DMS153 treated with DMSO at 0.1 percent for 48 hours (cell line): ENCODE measurements around the gene MYH4.

Source experiments
- DNase-seq: peaks from one replicate; lab custom pipeline; 2025; ENCODE audit not compliant: unreplicated experiment; lab: John Stamatoyannopoulos, UW

The MYH4 gene

DNA sequence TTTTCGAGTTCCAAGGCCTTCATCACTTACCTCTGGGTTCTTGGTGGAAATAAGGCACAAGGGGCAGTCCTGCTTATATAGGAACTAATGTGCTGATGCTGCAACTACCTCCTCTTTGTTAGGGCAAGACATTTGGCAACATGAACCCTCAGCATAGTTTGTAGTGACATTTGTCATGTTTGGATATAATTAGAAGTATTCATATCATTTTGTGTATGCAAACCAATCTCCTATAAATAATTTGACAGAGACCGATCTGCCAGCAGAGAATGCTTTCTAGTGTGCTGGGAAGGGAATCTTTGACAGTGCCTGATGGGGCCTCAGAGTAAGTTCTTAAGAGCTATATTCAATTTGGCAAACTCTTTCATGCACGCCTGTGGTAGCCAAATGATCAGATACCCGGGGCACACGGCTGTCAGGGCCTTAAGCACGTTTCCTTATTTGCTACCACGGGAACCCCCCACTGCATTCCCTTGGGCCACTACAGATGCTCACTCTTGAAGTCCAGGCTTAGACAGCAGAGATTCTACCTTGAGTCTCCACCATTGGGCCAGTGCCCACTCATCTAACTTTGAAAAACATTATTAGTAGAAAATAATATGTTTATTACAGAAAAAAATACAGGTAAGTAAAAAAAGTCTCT, 47.3 kb downstream of the MYH4 start, which contains the start of gene MYH8:
Gene MYH8, minus strand, starts transcription at position 51 of the 643 bp plus-strand sequence. CDS start 1,723 bp downstream, outside the sequence.
- DNase-seq = no peak

DNA sequence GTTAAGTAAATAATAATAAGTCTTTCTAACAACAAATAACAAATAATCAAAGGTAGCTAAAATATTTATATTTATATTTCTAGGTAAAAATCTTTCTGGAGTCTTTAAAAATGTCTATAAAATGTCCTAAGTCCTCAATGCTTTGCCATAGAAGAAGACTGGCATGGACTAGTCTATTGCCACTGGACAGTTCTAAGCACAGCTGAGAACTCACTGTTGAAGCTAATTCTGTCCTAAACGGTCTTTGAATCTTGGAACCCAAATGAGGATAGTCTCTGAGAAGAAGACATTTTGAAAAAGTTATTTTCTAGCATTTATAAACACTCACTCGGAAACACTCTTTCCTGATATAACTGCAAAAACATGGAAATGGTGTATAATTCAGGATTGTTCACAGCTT, 48.1 kb downstream of the MYH4 start:
- no peak for DNase-seq

DNA sequence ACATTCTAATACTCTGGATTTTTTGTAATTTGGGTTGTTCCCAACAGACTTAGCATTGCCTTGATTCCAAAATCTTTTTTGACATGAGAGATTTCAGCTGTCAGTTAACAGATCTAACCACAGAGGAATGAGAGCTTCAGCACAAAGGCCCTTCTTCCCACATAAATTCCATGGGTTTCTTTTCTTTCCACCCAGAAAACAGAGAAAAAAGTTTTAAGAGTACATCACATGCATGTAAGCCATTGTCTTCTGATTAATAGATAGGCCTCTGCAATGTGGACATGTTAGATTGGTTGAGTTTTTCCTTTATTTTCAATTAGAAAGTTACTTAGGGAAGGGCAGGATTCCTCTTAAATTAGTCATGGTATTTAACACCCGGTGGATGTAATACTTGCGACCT, 48.5 kb downstream of the MYH4 start:
- no peak for DNase-seq

DNA sequence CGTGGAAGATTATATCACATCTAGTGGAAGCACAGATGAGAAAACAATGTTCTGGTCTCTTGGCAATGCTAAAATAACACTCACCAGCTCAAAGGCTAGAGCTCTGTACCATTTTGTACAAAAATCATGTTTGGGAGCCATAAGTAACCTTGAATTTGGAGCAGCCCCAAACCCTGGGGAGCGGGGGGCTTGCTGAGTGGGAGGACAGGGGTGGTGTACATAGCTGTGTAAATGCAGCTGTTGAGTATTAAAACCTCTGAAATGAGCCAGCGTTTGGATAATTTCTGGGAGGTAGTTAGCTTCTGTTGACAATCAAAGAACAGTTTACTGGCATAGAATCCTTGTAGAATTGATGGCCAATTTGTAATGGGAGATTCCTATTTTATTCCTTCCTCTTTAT, 51.9 kb downstream of the MYH4 start:
- no peak for DNase-seq

DNA sequence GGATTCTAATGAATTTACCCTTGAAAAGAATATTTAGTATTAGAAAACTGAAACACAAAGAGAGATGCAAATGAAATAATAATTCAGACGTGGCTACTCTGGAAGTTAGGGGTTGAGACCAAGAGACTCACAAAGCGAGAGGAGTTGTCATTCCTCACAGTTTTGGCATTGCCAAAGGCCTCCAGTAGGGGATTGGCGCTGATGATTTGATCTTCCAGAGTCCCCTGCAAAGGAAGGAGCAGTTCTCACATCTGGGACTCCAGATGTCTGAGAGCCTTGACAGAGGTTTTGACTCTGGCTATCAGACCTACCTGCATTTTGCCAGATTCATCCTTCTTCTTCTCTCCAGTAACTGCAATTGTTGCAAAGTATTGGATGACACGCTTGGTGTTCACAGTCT, 54.2 kb downstream of the MYH4 start:
- DNase-seq = no peak

DNA sequence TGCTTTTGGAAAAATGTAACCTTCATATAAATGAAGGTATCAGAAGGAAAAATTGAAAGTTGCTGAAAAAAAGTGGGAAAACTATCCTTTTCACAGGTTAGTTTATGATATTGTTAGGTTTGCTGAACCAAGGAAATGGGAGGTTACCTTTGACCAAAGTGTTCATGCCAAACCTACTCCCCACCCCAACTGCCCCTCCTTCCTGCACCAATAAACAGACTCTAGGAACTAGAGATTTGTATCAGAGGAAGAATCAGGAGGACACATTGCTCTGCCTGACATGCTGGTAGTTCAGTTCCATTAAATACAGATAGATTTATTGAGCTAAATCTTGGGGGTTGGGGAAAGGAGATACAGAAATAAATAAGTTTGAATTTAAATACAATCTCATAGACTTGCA, 65.8 kb downstream of the MYH4 start:
- DNase-seq = no peak

DNA sequence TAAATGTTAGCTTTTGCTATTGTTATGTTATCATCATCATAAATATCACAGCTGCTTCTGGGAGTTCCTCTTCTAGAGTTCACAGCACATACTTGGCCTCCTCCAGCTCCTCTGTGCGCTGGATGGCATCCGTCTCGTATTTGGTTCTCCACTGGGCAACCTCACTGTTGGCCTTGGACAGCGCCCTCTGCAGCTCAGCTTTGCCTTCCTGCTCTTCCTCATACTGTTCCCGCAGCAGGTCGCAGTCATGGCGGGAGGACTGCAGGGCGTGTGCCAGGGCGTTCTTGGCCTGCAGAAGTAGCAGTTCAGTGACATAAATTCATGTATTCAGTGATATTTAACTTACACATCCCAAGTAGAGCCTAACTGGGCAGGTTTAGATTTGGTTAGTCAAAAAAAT, 71.0 kb downstream of the MYH4 start:
- DNase-seq = no peak

DNA sequence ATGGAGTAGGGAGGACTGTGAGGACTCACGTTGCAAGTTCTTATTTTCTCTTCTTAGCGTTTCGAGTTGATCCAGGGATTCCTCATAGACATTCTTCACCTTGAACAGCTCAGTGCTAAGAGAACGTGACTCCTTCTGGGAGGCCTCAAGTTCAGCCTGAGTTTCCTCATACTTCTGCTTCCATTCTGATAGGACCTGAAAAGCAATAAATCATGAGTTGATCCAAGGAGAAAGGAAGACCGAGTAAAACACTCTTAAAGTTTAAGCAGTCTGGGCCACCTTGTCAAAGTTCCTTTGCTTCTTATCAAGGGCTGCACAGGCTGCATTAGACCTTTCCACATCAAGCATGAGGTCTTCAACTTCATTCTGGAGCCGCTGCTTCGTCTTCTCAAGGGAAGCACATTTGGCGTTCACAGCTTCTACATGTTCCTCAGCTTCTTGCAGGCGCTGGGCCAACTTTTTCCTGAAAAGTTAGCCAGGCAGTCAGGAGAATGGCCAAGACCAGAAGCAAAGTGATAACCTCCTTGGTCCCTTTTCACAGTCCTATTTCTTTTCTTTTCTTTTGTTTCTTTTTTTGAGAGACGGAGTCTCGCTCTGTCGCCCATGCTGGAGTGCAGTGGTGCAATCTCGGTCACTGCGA, 72.7 kb downstream of the MYH4 start:
- no peak for DNase-seq

DNA sequence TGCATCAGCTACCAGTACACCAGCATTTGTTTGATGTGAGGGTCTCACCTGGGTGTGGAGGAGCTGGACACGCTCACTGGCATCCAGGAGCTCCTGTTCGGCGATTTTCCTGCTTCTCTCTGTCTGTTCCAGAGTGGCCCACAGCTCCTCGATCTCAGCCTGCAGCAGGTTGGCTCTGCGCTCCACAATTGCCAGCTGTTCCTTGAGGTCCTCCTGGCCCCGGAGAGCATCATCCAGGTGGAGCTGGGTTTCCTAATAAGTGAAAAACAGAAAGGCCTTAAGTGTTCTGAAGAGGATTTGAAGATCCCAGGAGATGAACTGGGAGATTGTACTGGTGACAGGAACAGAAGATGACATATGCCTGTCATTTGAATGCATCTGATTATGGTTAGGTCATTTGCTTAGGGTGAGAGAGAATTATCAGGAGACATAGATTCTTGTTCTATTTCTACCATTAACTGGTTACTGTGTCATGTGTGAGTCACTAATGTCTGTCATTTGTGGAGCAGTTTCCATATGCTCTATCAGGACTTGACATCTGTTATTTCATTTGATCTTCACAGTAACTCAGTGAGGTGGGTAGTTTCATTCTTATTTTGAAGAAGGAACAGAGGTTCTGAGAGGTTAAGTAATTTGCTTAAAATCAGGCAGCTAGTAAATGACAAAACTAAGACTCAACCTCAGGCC, 75.0 kb downstream of the MYH4 start:
- no peak for DNase-seq
